UCSD-AML1 (cell line): ENCODE measurements around the gene PELO.
A peak's percentile ranks its signal among the peaks of the same experiment; 100 is the strongest.

Source experiments
- DNase-seq: peaks from one replicate; lab custom pipeline; 2025; ENCODE audit not compliant: unreplicated experiment; lab: John Stamatoyannopoulos, UW

The PELO gene

GRCh38 chr5:52771343-52772039 lies 16.2 kb upstream of the PELO start:
- no peak for DNase-seq

GRCh38 chr5:52772668-52773067 lies 15.0 kb upstream of the PELO start:
- DNase-seq = no peak

- no peak for DNase-seq
These were observed 14.4 kb upstream of the PELO start for GRCh38 chr5:52773342-52773741.

GRCh38 chr5:52774005-52774410 lies 13.7 kb upstream of the PELO start:
- no peak for DNase-seq

- DNase-seq = no peak
These were observed 11.6 kb upstream of the PELO start for GRCh38 chr5:52776116-52776515.

GRCh38 chr5:52777186-52777585 lies 10.5 kb upstream of the PELO start:
- DNase-seq = no peak

- DNase-seq = no peak
These were observed 8.9 kb upstream of the PELO start for GRCh38 chr5:52778781-52779180.

GRCh38 chr5:52779213-52779612 lies 8.5 kb upstream of the PELO start:
- no peak for DNase-seq

- no peak for DNase-seq
These were observed 4.3 kb upstream of the PELO start for GRCh38 chr5:52783226-52783959.

GRCh38 chr5:52784737-52785136 lies 3.0 kb upstream of the PELO start:
- peak; percentile 6 for DNase-seq

- no peak for DNase-seq
These were observed 1.3 kb upstream of the PELO start for GRCh38 chr5:52786391-52786790.

GRCh38 chr5:52786949-52787599 lies 642 bp upstream of the PELO start:
- peak; percentile 6 for DNase-seq

GRCh38 chr5:52788505-52788821 lies 747 bp downstream of the PELO start:
- no peak for DNase-seq

- no peak for DNase-seq
These were observed 1.7 kb downstream of the PELO start for GRCh38 chr5:52789378-52789777.

GRCh38 chr5:52789851-52790250 lies 2.1 kb downstream of the PELO start:
- no peak for DNase-seq

GRCh38 chr5:52791366-52791765 lies 3.6 kb downstream of the PELO start:
- DNase-seq = no peak

GRCh38 chr5:52794519-52794918 lies 6.8 kb downstream of the PELO start:
- DNase-seq = no peak

- DNase-seq = no peak
These were observed 8.3 kb downstream of the PELO start for GRCh38 chr5:52796031-52796430.

- no peak for DNase-seq
These were observed 8.9 kb downstream of the PELO start for GRCh38 chr5:52796516-52797103.

GRCh38 chr5:52798938-52799337 lies 11.2 kb downstream of the PELO start:
- no peak for DNase-seq

GRCh38 chr5:52799358-52799982 lies 11.8 kb downstream of the PELO start:
- no peak for DNase-seq
